NAMALWA (cell line): ENCODE measurements around the gene CCT7.

Experiments
- DNase-seq: peaks from one replicate; pipeline ENCODE4 v3.0.0-alpha.2; 2015; ENCODE audit warnings: low spot score

Gene CCT7

GRCh38 chr2:73227086-73227485 is 7.0 kb upstream of the CCT7 start:
- DNase-seq: no peak

GRCh38 chr2:73228631-73229030 is 5.5 kb upstream of the CCT7 start:
- no peak for DNase-seq

- DNase-seq: peak; percentile 63
Measured at GRCh38 chr2:73232403-73233153, 1.5 kb upstream of the CCT7 start.

DNA sequence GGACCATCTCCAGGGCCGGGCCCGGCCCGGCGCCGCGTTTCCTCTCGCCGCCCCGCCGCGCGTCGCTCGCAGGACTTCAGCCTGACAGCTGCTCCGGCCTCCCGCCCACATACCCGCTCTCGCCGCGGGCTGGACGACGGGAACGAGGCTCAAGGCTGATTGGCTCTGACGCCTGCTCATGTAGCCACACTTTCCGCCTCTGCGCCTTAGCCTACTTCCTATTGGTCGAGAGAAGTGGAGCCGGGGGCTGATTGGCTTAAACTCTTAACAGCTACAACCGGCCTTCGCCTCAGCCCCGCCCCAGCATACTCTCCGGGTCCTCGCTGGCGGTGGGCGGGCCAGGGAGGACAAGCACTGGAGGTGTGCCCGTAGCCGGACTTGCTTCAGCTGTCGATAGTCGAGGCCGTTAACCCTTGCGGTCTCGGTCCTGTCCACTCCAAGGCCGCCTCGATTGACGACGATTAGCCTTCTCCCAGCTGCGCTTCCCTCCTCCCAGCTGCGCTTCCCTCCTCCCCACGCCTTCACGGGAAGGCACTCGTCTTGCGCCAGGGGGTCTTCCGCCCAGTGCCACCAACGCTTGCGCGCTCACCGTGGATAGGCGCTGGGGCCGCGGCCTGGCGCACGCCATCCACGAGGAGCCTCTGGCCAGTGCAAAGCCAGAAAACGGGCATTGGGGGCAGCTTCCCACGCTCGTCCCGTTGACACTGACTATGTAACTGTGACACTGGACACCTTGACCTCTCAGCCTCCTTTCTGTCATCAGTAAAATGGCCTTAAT is 765 bp upstream of the CCT7 start, which contains the start of gene PRADC1:
Gene PRADC1 (minus strand): TSS at position 86 of the 778 bp plus-strand sequence. CDS start 79 bp downstream, at position 7.
- peak; percentile 99 for DNase-seq

DNA sequence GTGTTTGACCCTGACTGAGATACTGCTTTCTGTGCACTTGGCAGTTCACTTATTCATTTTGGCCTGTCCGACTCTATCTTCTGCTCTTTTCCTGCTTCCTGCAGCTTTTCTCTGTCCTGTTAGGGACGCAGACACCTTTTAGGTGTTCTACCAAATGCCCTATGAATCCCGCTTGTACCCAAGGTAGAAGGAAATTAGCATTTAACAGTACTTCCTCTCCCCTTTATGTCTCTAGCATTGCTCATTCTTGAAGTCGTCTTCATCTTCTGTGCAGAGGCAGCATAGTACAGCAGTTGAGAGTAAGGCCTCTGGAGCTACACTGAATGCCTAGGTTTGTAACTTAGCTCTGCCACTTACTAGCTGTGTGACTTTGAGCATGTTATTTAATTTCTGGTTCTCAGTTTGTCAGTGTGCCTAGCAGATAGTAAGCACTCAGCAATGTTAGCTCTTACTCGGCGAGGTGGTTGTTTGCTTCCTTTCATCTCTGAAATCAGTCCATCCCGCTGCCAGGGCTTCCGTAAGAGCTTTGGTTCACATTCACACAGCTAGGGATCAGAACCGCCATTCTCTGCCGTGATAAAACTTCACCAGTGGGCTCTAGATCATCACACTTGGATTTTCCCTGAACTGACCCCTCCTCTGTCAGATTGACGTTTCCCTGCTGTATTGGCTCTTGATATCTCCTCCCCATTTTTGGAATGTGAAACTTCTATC is 1.4 kb downstream of the CCT7 start:
- DNase-seq: peak; percentile 34

DNA sequence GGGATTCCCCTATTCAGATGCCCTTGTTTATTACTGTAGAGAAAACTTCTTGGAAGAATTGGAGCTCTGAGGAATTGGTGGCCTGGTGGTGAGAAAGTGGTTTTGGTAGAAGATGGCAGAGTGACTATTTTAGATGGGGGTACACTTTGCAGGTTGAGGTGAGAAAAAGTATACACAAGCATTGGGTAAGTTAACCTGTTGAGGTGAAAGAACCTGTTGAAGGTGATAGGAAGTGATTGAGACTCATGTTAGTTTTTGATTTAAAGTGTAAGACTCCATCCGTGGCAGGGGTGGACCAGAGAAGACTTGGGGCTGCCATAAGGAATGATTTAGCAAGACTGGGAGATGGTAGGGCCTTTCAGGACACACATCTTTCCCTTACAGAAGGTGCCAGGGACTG is 3.1 kb downstream of the CCT7 start:
- no peak for DNase-seq

DNA sequence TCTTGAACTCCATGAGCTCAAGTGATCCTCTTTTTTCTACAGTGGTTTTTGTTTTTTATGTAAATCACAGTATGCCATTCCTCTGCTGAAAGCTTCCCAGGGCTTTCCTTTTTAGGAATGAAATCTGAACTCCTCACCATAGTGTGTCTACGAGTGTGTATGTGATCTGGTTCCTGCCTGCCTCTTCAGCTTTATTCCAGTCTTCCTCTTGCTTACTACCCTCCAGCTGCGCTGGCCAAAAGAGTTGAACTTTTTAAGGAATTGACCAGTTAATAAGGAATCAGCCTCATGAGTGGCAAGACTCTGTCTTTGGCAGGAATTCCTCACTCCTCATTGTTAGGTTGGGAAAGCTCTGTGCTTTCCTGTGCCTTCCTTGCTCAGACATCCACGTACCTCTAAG is 4.0 kb downstream of the CCT7 start:
- DNase-seq: no peak

DNA sequence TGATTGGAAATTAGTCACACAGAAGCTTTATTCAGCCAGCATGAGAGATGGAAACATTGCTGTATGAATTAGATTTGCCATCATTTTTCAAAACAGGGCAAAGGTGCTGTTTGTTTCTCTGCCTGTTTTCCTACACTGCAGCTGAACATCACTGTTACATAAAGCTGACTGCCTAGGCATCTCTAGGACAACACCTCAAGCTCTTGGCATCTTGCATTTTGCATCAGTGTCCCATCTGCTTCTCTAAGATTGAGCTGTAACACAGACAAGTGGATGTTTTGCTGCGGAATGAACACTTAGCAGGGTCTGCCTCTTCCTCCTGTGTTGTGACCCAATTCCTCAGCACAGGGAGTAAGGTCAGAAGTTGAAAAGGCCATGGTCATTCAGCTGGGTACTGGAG is 4.9 kb downstream of the CCT7 start:
- no peak for DNase-seq

GRCh38 chr2:73239776-73240175 is 5.7 kb downstream of the CCT7 start:
- no peak for DNase-seq

DNA sequence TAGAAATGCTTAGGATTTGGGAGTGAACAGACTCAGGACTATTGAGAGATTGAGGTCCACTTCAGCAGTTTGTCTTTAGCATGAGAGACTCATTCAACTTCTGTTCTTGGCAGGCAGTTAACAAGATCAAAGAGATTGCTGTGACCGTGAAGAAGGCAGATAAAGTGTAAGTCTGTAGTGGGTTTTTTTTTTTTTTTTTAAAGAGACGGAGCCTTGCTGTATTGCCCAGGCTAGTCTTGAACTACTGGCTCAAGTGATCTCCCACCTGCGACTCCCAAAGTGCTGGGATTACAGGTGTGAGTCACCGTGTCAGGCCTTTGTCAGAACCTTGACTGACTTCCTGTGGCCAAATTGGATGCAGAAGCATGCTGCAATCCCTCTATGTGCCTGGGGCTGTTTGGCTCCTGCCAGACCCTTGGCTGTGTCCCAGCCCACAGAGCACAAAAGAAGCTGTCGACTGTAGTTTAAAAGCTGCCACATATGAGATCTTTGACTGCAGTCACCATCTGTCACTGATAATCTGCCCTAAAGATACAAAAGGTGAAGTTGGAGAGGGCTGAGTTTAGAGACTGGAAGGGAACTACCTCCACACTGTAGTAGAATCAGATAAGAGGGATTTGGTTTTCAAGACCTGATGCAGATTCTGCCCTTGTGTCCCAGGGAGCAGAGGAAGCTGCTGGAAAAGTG is 9.9 kb downstream of the CCT7 start:
- no peak for DNase-seq

DNA sequence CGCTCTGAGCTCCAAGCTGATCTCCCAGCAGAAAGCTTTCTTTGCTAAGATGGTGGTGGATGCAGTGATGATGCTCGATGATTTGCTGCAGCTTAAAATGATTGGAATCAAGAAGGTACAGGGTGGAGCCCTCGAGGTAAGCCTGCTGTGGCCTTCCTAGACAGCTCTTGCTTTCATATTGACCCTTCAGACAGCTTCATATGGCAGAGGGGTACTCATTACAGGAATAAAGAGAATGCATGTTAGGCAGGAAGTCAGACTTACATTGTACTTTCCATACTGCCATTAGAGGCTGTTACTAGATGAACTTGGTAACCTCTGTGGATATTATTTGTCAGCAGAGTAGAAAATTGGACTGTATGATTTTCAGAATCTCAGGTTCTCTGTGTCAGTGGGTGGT is 10.5 kb downstream of the CCT7 start:
- no peak for DNase-seq

GRCh38 chr2:73246850-73247249 is 12.7 kb downstream of the CCT7 start:
- DNase-seq: no peak

- DNase-seq: no peak
Measured at GRCh38 chr2:73249636-73250035, 15.5 kb downstream of the CCT7 start.

DNA sequence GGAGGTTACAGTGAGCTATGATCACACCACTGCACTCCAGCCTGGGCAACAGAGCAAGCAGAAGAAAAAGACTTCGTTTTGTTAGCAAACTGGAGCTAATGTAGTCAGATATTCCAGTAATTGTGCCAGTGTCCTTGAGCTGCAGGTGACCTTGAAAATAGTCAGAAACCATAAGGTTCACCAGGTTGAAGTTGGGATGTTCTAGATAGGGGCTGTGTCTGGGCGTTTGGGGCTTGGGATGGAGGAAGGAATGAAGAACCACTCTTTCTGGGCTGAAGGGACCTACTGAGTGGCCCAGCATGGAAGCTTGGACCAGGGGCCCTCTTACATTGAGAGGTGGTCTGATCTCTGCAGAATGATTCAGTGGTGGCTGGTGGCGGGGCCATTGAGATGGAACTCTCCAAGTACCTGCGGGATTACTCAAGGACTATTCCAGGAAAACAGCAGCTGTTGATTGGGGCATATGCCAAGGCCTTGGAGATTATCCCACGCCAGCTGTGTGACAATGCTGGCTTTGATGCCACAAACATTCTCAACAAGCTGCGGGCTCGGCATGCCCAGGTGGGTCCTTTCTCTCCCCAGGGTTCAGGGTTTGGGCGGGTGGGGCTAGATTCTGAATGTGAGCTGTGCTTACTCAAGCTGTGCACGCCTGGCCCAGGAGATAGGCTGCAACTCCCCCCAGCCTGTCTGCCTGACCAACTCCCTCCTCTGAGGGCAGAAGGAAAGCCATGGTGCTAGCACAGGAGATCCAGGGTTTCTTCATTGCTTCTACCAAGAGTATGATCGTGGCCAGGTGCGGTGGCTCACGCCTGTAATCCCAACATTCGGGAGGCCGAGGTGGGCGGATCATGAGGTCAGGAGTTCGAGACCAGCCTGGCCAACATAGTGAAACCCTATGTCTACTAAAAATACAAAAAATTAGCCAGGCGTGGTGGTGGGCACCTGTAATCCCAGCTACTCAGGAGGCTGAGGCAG is 17.1 kb downstream of the CCT7 start:
- no peak for DNase-seq

DNA sequence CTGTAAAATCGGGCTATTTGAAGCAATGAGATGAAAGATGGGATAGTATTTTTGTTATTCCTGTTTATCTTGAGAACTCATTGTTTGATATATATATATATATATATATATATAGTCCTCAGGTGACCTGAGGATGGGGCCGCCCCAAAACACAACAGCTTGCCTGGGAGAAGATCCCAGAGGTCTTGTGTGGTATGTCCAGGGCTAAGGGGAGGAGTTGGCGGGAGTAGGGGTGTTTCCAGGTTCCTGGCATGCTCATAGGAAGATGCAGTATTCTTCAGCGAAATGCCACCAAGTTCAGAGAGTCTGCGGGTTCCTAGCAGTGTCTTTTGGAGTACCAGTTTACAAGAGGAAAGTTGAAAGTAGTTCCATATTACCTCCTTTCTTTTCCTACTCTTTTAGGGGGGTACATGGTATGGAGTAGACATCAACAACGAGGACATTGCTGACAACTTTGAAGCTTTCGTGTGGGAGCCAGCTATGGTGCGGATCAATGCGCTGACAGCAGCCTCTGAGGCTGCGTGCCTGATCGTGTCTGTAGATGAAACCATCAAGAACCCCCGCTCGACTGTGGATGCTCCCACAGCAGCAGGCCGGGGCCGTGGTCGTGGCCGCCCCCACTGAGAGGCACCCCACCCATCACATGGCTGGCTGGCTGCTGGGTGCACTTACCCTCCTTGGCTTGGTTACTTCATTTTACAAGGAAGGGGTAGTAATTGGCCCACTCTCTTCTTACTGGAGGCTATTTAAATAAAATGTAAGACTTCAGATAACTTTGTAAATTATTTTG is 18.3 kb downstream of the CCT7 start:
- no peak for DNase-seq

DNA sequence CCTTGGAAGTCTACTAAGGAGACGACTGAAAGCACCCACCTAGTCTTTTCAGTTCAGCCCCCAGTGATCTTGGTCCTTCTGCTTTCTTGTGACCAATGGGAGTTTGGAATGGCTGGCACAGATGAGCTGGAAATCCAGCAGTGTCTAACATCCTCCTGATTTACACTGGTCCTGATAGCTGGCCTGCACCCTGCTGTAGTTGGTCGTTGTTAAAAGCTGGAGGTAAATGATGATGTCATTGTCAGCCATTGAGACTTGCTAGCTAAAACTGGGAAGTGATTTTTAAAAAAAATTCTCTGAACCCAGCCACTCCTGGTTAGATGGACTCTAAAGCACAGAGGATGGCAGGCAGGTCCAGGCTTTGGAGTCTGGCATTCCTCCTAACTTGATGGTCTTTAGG is 19.3 kb downstream of the CCT7 start:
- DNase-seq: no peak

- DNase-seq: peak; percentile 44
Measured at GRCh38 chr2:73253901-73254300, 19.8 kb downstream of the CCT7 start.

GRCh38 chr2:73254343-73255006 is 20.4 kb downstream of the CCT7 start:
- no peak for DNase-seq

GRCh38 chr2:73255007-73255644 is 21.0 kb downstream of the CCT7 start:
- no peak for DNase-seq
